Frontal cortex (tissue), 4 donors: Measurements from ENCODE around the gene MRE11. TPM values are rescaled to one million over a fixed set of nuclear protein-coding genes. Genes with fewer than 3 reads are reported as not detected.
"Not testable (repeated sequence)": the region's sequence is repeated elsewhere in the genome, so short reads cannot be mapped to it uniquely, and the experiment has no call there.

Source experiments
- DNase-seq, 2 donors: peaks; one replicate each; pipeline ENCODE4 v3.0.0; 2012; ENCODE audit warnings: low spot score in 2 of 2
- FAIRE-seq: peaks from 2 replicates; lab custom pipeline; 2012; peaks lifted over from hg19 to GRCh38; lab: Jason Lieb, UNC
- total RNA-seq: library from RNA; depleted of rRNA; stranded (reverse); fragments of >200 nt; gene quantifications from one replicate; pipeline ENCODE4 v1.2.3, GENCODE V29; 2014
- donor health status: control.
- donor health status: control.
- donor health status: control.

Gene MRE11
- total RNA-seq, 1 donor from 2014 or later, result 12.6 TPM

DNA sequence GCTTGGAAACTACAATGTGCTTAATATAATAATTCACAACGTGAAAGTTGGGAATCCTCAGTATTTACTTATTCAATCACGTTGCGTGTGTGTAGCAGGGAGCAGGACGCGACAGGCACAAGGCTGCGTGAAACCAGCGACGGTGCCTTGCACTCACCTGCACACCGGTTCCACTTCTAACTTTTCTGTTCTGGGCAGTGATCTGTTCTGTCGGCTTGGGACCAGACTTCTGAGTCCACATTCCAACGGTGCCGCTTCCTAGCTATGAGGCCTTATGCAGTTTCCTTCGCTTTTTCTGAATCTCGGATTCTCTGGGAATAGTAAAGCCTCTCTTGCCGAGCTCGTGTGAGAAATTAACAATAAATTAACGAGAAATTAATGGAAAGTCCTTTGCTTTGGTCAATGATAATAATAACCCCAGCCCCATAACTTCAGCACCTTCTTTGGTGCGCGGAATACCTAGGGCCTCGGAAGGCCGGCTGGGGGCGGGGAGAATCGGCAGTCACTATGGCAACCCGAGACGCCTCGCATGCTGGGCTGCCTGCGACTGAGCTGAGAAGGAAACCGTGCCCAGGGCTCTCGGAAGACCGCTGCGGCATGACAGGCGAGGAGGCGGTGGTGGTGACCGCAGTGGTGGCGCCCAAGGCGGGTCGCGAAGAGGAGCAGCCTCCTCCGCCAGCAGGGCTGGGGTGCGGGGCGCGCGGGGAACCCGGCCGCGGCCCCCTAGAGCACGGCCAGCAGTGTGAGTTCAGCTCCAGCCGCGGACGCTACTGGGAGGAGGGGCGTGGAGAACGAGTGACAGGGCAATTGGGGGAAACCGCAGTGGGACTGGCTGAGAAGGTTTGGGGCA lies 18.5 kb upstream of the MRE11 start, which contains the start of gene C11orf97:
Gene C11orf97 (plus strand): TSS at position 530 of the 850 bp plus-strand sequence. CDS start 68 bp downstream, at position 598.
- DNase-seq, result peak; percentile 41 to 62
- FAIRE-seq, result no peak

DNA sequence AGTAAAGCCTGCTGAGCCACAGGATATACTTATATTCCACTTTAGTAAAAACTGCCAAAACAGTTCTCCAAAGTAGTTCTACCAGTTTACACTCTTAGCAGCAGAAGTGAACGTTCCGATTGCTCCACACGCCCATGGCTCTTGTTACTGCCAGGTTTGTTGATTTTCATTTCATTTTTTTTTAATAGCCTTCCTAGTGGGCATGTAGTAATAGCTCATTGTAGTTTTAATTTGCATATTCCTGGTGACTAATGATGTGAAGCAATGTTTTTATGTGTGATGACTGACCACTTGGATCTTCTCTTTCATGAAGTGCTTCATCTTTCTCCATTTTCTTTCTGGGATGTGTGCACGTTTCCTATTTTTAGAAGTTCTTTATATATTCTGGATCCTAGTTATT lies 13.8 kb upstream of the MRE11 start:
- FAIRE-seq, result no peak
- DNase-seq, result no peak

DNA sequence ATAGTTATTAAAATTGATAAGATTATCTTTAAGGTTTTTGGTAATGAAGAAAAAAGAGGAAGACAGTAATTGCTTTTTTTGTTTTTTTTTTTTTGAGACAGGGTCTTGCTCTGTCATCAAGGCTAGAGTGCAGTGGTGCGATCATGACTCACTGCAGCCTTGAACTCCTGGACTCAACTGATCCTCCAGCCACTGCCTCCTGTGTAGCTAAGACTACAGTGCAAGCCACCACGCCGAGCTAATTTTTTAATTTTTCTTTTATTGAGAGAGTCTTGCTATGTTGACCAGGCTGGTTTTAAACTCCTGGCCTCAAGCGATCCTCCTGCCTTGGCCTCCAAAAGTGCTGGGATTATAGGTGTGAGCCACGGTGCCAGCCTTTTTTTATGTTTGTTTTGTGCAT lies 12.9 kb upstream of the MRE11 start:
- FAIRE-seq, DNase-seq: not testable (repeated sequence)

DNA sequence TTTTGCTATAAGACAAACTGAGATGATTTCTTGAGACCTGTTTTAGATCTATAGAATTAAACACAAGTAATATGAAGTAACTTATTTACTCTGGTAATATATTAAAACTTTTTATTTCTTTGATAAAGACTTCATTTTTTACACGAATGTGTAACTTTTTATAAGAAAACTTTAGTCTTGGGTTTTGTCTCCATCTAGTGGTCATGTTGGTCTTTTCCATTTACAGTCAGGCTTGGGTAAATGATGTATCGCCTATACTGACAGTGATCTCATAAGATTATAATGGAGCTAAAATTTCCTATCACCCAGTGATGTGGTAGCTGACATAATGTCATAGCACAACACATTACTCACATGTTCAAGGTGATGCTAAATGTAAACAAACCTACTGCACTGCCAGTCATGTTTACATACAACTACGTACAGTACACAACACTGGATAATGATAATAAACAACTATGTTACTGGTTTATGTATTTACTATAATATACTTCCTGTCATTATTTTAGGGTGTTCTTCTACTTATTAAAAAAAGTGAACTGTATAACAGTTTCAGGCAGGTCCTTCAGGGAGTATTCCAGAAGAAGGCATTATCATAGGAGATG lies 11.1 kb upstream of the MRE11 start:
- DNase-seq, result peak in 1 of 2 donors; percentile 29
- peak; percentile 87 for FAIRE-seq

DNA sequence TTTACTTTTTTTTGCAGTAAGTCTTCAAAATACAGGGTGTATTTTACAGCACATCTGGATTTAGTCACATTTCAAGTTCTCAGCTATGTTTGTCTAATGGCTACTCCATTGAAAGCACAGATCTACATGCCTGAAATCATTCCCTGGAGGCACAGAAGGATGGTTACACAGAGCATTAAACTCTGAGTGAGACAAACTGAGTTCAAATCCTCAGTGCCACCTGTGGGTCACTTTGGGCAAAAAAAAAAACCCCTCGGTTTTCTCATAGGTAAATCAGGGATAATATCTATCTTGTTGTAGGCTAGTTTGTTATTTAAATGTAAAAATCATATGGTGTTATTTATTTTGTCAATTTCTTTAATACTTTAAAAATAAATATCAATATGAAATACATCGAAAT lies 7.9 kb upstream of the MRE11 start:
- DNase-seq, result no peak

DNA sequence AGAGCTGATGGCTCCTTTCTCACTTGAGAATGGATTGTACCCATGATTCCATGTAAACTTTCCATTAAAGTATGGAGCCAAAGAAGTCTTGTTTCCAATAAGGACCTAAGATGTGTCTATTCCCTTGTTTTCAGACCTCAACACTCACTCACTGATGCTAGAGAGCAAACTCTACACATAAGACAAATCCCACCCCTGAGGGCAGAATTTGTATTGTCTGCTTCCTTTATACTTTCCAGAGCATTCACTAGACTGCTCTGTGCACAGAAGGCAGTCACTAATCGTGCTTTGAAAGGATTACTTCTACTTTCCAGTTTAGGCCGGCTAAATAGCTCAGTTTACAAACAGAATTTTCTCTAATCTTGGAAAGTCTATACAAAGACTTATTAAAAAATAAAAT lies 6.5 kb upstream of the MRE11 start:
- no peak for FAIRE-seq

More for the DNA sequence above, 7.9 kb upstream of the MRE11 start:
- peak; percentile 39 for FAIRE-seq

DNA sequence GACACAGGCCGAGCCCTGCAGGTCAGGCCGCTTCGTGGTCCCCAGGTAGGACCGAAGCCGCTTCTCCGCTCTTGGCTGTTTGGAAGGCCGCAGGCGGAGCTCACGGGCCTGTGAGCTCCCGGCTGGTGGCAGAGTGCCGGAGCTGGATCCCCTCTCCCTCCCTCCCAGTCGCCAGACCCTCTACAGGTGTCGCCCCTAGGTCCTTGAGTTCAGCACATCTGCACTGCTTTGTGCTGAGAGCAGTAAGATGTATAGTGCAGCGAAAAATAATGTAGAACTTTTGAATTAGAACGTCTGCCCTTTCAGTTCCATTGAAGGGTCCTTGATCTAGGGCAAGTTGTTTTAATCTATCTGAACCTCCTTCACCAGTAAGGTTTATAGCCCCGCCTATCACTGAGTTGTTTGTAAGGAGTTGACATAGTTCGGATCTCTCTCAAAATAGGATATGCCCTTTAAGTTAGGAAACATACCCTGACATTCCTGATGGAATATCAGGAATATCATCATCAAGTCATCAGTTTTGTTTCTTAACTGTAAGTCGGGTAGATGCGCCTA lies 559 bp upstream of the MRE11 start:
- FAIRE-seq, result no peak
- no peak for DNase-seq

More for the DNA sequence above, 6.5 kb upstream of the MRE11 start:
- no peak for DNase-seq

DNA sequence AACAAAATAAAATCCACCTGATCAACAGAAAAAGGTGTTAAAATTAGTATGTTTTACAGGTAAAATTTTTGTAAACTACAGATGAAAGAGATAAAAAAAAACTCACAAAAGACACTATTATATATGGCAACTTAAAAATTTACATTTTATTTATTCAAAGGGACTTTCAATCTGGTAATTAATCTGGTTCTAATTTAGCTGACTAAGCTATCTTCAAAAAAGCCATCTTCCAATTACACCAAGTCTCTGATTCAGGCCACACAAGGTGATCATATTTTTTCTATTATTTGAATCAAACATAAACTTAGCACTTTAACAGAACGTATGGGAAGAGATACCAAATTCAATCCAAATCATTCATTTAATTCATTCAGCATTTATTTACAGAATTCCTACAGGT lies 7.6 kb downstream of the MRE11 start:
- DNase-seq (no peak), FAIRE-seq (no peak)

DNA sequence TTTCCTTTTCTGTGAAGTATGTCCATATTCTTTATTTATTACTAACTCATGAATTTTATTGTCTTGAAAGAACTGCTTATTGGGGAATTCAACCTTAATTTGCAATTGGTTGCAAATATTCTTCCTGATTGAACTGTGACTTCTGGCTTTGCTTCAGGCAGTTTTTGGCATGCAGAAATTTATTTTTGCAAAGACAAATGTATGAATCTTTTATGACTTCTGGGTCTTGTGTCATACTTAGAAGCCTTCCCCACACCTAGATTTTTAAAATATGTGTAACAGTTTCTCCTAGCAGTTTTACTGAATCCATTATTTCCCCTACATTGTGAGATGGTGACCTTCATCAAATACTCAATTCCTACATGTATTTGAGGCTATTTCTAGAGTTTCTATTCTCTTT lies 12.3 kb downstream of the MRE11 start:
- no peak for FAIRE-seq
- no peak for DNase-seq

DNA sequence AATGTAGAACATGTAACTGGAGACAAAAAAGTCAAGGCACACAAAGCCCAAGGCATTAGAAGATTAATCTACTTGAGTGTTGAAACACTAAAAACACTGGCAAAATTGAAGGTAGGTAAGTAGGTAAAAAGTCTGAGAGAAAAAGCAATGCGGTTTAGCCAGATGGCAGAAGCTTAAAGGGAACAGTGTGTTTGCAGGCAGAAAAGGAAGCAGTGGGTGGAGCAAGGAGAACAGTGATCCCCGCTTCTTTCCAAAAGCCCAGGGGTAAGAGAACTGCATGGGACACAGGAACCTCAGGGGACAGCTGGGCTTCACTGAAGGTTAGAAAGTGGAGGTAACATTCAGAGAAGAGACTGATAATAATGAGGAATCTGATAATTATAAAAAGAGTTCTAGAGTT lies 16.0 kb downstream of the MRE11 start:
- DNase-seq, result no peak
- no peak for FAIRE-seq

DNA sequence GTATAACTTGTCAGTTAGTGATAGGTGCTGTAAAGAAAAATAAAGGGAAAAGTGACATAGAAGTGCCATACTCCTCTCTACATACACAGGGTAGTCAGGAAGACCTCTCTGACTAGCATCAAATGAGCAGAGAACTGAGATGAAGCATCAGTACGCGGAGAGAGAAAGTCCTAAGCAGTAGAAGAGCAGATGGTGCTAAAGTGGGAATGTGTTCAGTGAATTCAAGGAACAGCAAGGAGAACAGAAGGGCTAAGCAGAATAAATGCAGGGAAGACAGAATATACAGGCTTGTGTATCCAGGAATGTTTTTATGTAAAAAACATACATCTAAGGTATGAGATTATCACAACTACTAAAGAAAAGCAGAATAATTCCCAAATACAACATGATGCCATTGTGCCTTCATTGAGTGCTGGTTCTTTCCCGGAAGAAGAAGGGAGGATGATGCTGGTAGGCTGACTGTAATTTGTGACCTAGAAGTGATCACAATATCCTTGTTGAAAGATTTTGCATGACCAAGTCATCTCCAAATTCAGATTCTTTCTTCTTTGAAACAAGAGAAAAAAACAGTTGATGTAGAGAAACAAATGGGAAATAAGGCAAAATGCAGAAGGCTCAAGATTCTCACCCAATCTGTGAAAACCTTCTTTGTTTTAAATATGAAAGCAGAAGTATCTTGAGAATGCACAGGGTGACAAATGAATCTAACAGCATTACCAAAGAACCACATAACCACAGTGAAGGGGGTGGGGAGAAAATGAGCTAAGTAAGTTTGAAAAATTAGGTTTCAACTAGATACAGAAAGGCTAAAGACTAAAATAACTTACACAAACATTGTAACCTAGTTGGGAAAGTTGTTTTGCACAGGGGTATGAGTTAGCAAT lies 20.5 kb downstream of the MRE11 start:
- no peak for FAIRE-seq

DNA sequence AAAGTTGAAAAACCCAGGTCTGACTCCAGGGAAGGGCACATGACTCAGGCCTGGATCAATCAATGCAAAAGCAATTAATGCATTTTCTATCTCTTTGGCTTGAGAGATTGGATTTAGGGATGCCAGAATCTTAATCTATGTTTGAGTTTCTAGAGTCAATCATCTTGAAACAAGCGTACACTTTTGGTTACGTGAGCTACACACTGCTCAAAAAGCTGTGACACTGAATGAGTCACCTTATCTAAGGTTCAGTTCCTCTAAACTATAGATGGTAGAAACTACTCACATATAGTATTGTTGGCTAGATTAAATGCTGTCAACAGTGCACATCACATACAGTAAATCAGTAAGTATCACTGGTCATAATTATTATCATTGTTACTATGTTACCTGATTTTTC lies 24.2 kb downstream of the MRE11 start:
- no peak for DNase-seq
- FAIRE-seq, result no peak

More for the DNA sequence above, 20.5 kb downstream of the MRE11 start:
- no peak for DNase-seq

DNA sequence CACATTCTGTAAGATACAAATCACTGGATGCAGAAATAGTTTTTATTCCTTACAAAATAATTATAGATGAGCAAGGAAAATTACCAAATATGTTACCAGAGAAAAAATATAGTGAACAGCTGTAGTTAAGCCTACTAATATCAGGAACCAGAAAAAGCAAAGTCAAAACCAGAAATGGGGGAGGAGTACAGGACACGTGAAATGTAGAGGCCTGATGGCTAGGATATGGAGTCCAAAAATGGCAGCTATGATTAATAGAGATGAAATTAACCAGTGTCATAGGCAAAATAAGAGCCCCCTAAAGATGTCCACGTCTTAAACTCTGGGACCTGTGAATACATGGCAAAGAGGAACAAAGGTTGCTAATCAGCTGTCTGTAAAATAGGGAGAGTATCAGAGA lies 34.1 kb downstream of the MRE11 start:
- no peak for FAIRE-seq
- DNase-seq, result no peak

DNA sequence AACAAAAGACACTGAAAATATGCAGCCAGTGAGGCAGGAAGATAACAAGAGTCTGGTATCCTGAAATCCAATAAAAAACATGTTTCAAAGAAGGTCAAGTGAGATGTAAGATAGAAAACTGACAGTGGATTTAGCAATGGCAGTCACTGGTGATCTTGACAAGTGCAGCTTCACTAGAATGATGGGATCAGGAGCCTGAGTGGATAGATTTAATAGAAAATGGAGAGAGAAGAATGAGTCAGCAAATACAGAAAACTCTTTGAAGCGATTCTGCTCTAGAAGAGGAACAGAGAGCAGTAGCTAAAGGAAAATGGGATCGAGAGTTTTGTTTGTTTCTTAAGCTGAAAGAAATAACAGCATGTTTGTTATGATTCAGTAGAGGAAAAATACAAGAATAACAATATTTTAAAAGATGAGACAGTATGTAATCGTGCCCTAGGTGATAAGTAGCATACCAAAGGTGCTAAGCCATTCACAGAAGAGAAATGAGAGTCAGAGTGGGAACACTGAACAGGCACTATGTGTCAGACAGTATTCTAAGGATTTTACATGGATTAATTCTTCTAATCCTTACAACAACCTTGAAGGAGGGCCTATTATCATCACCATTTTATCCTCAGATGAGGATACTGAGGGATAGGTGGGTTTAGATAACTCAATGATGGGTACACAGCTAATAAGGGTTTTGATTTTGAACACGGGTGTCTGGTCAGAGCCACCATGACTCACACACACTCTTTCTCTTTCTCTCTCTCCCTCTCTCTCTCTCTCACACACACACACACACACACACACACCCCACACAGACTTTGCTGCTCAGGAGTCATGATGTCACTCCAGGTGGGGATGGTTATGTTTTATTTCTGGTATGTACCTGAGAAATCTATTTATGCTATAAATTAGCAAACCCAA lies 36.3 kb downstream of the MRE11 start:
- DNase-seq, result no peak

DNA sequence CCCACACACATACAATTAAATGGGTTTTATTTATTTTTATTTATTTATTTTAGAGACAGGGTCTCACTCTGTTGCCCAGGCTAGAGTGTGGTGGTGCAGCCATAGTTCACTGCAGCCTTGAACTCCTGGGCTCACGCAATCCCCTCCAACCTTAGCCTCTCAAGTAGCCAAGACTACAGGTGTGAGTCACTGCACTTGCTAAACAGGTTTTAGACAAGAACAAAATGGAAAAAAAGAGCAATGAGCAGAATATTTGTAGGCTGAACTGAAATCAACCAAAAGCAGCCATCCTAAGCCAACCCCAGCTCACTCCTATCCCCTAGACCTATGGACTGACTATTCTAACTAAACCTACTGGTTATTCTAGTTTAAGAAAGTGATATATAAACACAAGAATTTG lies 37.8 kb downstream of the MRE11 start:
- DNase-seq, result no peak
- FAIRE-seq, result no peak

More for the DNA sequence above, 36.3 kb downstream of the MRE11 start:
- no peak for FAIRE-seq

DNA sequence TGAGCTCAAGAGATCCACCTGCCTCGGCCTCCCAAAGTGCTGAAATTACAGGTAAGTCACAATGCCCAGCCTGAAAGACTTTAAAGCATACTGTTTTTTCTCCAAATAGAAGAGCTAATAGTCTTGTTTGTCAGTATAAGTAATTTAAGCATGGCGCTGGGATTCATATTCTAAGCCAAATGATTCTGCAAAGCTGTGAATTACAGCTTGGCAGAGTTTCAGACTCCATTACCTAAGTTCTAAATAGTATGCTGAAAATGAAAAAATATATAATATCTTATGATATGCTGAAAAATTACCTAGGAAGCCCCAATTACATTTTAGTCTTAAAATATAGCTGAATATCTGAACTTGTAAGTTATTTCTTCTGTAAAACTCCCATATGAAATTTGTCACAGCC lies 39.3 kb downstream of the MRE11 start:
- FAIRE-seq (no peak), DNase-seq (no peak)

DNA sequence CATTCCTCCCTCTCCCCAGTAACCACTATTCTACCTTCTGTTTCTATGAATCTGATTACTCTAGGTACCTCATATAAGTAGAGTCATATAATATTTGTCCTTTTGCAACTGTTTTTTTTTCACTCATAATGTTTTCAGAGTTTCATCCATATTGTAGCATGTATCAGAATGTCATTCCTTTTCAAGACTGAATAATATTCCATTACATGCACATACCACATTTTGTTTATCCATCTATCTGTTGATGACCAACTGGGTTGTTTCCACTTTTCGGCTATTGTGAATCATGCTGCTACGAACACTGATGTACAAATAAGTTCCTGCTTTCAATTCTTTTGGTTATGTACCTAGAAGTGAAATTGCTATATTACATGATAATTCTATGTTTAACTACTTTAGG lies 40.7 kb downstream of the MRE11 start:
- DNase-seq (no peak), FAIRE-seq (no peak)

DNA sequence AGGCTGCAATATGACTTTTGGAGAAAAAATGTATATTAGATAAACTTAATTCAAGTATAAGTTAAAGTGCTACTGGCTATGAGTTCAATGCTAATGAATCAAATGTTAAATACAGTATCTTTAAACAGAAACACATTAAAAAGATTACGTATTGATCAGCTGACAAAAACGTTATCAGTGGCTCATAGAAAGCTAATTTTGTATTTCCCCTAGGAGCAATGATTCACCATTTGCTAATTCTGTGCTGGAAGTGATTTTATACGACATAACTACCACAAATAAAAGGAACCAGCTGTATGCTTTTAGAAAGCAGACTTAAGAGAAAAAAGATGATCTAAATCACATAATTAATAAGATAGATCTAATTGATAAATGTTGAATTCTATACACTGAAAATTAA lies 43.6 kb downstream of the MRE11 start:
- FAIRE-seq (no peak), DNase-seq (no peak)

DNA sequence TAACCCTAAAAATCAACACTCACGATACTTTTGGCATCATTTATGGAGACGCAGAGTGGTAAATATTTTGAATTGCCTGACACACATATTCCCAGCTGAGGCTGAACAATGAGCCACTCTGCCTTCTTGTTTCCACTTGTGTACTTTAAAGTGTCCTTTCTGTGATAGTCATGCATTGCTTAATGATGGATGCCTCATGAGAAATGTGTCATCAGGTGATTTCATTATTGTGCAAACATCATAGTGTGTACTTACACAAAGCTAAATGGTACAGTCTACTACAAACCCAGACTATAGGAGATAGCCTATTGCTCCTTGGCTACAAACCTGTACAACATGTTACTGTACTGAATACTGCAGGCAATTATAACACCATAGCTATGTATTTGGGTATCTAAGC lies 44.2 kb downstream of the MRE11 start:
- no peak for FAIRE-seq

More for the DNA sequence above, 44.2 kb downstream of the MRE11 start:
- no peak for DNase-seq
